ENCODE results near the gene RNF175. TPM values are rescaled to one million over a fixed set of nuclear protein-coding genes. Genes with fewer than 3 reads are reported as not detected.

RNF175 gene
- total RNA-seq, 2 experiments from 2014 or later: not detected

DNA sequence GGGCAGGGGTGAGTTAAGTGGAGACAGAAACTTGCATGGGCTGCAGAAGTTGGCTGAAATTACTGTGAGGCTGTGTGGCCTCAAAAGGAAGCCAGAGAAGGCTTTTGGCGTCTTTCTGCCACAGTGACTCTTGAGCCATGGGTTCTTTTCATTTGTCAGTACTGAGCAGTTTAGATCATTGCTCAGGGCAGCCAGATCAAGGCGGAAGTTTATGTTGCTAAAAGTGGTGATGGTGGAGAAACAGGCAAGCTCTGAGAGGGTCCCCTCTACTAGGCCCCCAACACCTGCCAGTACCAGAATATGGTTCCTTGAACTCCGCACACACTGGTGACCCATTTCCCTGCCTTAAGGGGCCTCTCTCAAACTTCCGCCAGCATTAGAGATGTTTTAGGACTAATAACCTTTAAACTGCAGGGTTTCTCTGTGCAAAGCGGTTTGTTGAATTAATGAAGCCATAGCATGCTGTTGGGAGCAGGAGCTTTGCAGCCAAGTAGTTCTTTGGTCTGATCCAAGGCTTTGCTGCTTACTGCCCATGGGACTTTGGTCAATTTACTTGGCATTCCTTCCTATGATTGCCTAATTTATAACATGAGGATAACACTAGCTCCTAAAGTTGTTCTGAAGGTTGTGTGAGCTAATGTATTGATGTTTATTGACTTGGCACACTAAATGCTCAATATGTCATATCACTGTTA, 34.5 kb downstream of the RNF175 start:
- H3K36me3 Mint-ChIP-seq (ENCODE audit: low read depth): no peaks in the 10 kb centered on the region
- H3K4me3 Mint-ChIP-seq: no peak overlapping the region
- no peaks in the 10 kb centered on the region for H3K9me3 Mint-ChIP-seq
- POLR2A ChIA-PET: no interaction called here
- H3K27ac Mint-ChIP-seq: no peak overlapping the region
- intact Hi-C loops (cut with micrococcal nuclease): no loop called here
- CTCF ChIA-PET: interaction anchor here (0.9 to 1.8 kb wide), 2 partner anchors 9 to 25 kb away, joined by 3 to 8 read pairs; no protein-coding TSS in a partner anchor
- no peaks in the 10 kb centered on the region for H3K4me1 Mint-ChIP-seq (ENCODE audit: low read depth)
- peaks cover 3% of the 10 kb centered on the region for H3K27me3 Mint-ChIP-seq
- no peak for ATAC-seq
- TF ChIP-seq, protein P1, sequence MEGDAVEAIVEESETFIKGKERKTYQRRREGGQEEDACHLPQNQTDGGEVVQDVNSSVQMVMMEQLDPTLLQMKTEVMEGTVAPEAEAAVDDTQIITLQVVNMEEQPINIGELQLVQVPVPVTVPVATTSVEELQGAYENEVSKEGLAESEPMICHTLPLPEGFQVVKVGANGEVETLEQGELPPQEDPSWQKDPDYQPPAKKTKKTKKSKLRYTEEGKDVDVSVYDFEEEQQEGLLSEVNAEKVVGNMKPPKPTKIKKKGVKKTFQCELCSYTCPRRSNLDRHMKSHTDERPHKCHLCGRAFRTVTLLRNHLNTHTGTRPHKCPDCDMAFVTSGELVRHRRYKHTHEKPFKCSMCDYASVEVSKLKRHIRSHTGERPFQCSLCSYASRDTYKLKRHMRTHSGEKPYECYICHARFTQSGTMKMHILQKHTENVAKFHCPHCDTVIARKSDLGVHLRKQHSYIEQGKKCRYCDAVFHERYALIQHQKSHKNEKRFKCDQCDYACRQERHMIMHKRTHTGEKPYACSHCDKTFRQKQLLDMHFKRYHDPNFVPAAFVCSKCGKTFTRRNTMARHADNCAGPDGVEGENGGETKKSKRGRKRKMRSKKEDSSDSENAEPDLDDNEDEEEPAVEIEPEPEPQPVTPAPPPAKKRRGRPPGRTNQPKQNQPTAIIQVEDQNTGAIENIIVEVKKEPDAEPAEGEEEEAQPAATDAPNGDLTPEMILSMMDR (IDR thresholded peaks at IDR 0.05): no peak
- DNase-seq: no peak

- intact Hi-C loops (cut with micrococcal nuclease): no loop called here
- Mint-ChIP-seq H3K9me3 (no peaks in the 10 kb centered on the region), H3K4me1 (ENCODE audit: low read depth) (no peaks in the 10 kb centered on the region), H3K36me3 (ENCODE audit: low read depth) (no peaks in the 10 kb centered on the region), H3K27ac (no peak overlapping the region), H3K27me3 (peaks cover 3% of the 10 kb centered on the region), H3K4me3 (no peak overlapping the region)
- TF ChIP-seq, protein P1 (IDR thresholded peaks at IDR 0.05): no peak
- CTCF ChIA-PET: interaction anchor here (1.8 kb wide), 1 partner anchor 26 kb away, joined by 8 read pairs; no protein-coding TSS in a partner anchor
- ATAC-seq: no peak
- DNase-seq: no peak
- POLR2A ChIA-PET: no interaction called here
Measured at GRCh38 chr4:153724606-153725005, 35.2 kb downstream of the RNF175 start.

DNA sequence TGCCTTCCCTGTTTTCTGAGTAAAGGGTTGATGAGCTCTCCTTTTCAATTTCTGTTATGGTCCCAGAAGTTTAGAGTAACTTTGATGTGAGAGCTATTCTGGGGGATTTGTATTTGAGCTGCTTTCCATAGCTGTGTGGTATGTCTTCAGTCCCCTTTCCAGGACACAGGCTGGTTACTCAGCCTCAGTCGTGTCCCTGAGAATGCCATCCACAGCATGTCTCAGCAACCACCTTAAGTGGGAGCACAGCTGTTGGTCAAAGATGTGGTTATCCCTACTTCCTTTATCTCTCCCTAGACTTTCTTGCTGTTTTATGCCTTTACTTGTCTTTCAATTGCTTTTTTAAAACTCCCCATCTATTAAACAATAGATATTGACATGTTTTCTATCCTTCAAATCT, 37.8 kb downstream of the RNF175 start:
- TF ChIP-seq, protein P1 (IDR thresholded peaks at IDR 0.05): no peak
- no peaks in the 10 kb centered on the region for H3K9me3 Mint-ChIP-seq
- H3K27me3 Mint-ChIP-seq: peaks cover 5% of the 10 kb centered on the region
- no peak for DNase-seq
- intact Hi-C loops (cut with micrococcal nuclease): no loop called here
- CTCF ChIA-PET: interaction anchor here (3.7 kb wide), 1 partner anchor 28 kb away, joined by 21 read pairs; no protein-coding TSS in a partner anchor
- no peaks in the 10 kb centered on the region for H3K4me1 Mint-ChIP-seq (ENCODE audit: low read depth)
- POLR2A ChIA-PET: no interaction called here
- no peak for ATAC-seq
- no peak overlapping the region for H3K27ac Mint-ChIP-seq
- no peaks in the 10 kb centered on the region for H3K36me3 Mint-ChIP-seq (ENCODE audit: low read depth)
- H3K4me3 Mint-ChIP-seq: no peak overlapping the region

DNA sequence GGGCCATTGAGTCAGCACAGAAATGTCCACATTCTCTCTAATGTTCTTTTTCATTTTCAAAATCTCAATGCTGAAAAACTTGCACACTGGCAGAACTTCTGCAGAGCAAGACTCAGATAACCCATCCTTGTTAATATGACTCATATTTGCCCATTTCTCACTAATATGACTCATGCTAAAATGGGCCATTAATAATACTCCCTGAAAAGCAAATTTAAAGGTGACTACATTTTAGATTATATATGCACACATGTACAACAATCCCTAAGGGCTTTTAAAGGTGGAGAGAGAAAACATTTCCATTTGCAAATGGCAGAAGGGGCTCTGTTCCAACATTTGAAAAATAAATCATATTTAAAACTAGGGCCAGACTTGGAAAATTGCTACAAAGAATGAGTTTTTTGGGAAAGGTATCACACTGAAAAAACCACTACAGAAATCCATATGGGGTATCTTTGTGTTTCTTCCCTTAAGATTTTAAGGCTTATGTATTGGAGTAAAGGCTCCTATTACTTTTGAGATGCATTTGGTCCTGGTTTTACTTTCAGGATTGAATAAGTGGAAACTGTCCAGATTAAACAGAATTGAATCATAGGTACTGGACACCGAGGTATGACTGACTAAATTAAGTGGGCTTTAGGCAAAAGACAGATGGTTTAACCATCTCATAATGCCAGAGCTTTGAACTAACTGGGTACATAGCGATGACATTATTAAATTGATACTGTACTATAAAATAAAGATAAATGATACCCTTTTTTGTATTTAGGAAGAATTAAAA, 45.8 kb downstream of the RNF175 start:
- DNase-seq: no peak
- ChIA-PET CTCF (interaction anchor here (0.9 kb wide), 1 partner anchor 65 kb away, joined by 3 read pairs; no protein-coding TSS in a partner anchor), POLR2A (no interaction called here)
- TF ChIP-seq, protein P1 (IDR thresholded peaks at IDR 0.05): no peak
- H3K4me3 Mint-ChIP-seq: no peak overlapping the region
- no peaks in the 10 kb centered on the region for H3K36me3 Mint-ChIP-seq (ENCODE audit: low read depth)
- H3K9me3 Mint-ChIP-seq: no peaks in the 10 kb centered on the region
- intact Hi-C loops (cut with micrococcal nuclease): no loop called here
- no peak overlapping the region for H3K27ac Mint-ChIP-seq
- peaks cover 11% of the 10 kb centered on the region for H3K27me3 Mint-ChIP-seq
- no peaks in the 10 kb centered on the region for H3K4me1 Mint-ChIP-seq (ENCODE audit: low read depth)
- no peak for ATAC-seq

- H3K27me3 Mint-ChIP-seq: peaks cover 8% of the 10 kb centered on the region
- no peak overlapping the region for H3K4me3 Mint-ChIP-seq
- H3K9me3 Mint-ChIP-seq: no peaks in the 10 kb centered on the region
- ATAC-seq (no peak), DNase-seq (no peak)
- intact Hi-C loops (cut with micrococcal nuclease): no loop called here
- CTCF ChIA-PET: interaction anchor here (0.9 to 1.6 kb wide), 3 partner anchors 19 to 39 kb away, joined by 3 to 6 read pairs (median 4); no protein-coding TSS in a partner anchor
- no peaks in the 10 kb centered on the region for H3K36me3 Mint-ChIP-seq (ENCODE audit: low read depth)
- POLR2A ChIA-PET: interaction anchor here (1.6 kb wide), 1 partner anchor 10 kb away, joined by 4 read pairs; no protein-coding TSS in a partner anchor
- H3K27ac Mint-ChIP-seq: no peak overlapping the region
- TF ChIP-seq, protein P1 (IDR thresholded peaks at IDR 0.05): no peak
- H3K4me1 Mint-ChIP-seq (ENCODE audit: low read depth): peaks cover 7% of the 10 kb centered on the region
Measured at GRCh38 chr4:153710681-153711080, 49.1 kb downstream of the RNF175 start.
